Keratinocyte (primary cell): ENCODE data around the gene KIFC1.

Experiments
- EZH2 ChIP-seq: IDR thresholded peaks from one replicate; pipeline ENCODE4 v1.6.1; 2012; ENCODE audit warnings: inconsistent platforms, mild to moderate bottlenecking, low read length, moderate library complexity
- TF ChIP-seq, protein P1 (sequence below), 3 experiments: IDR thresholded peaks in 1 of 3; conservative IDR thresholded peaks in 1 of 3; optimal IDR thresholded peaks in 1 of 3; 2 replicates in 2 of 3; 3 replicates in 1 of 3; pipeline versions ENCODE3 to v1.5.1; 2011; ENCODE audit warnings: low read length in 3 of 3, mild to moderate bottlenecking in 3 of 3, moderate library complexity in 2 of 3, control low read depth in 1 of 3, inconsistent platforms in 1 of 3; ENCODE audit not compliant: insufficient read depth in 2 of 3; ENCODE audit errors: extremely low read depth in 1 of 3

DNA sequence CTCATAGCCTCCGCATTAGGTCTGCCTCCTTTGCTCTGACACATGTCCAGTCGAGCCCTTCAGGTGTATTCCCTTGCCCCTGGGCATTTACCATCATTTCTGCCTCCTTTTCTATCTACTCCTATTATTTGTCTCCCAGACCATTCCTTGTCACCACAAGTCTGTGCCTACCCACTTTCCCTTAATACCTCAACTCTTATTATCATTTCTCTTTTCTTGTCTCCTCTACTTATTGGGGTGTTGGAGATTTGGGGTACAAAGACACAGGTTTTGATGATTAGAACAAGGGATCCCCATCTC is 29.7 kb downstream of the KIFC1 start:
- no peak for TF ChIP-seq EZH2
- TF ChIP-seq, protein P1, sequence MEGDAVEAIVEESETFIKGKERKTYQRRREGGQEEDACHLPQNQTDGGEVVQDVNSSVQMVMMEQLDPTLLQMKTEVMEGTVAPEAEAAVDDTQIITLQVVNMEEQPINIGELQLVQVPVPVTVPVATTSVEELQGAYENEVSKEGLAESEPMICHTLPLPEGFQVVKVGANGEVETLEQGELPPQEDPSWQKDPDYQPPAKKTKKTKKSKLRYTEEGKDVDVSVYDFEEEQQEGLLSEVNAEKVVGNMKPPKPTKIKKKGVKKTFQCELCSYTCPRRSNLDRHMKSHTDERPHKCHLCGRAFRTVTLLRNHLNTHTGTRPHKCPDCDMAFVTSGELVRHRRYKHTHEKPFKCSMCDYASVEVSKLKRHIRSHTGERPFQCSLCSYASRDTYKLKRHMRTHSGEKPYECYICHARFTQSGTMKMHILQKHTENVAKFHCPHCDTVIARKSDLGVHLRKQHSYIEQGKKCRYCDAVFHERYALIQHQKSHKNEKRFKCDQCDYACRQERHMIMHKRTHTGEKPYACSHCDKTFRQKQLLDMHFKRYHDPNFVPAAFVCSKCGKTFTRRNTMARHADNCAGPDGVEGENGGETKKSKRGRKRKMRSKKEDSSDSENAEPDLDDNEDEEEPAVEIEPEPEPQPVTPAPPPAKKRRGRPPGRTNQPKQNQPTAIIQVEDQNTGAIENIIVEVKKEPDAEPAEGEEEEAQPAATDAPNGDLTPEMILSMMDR (optimal IDR thresholded peaks at IDR 0.05 in 1 of 3, IDR thresholded peaks at IDR 0.05 in 1 of 3, conservative IDR thresholded peaks at IDR 0.05 in 1 of 3; ENCODE audit: extremely low read depth in 1 of 3, insufficient read depth in 2 of 3, low read length in 3 of 3), result no peak
